ENCODE data around the gene GNAQ.

GRCh38 chr9:77883133-77883532, 148.5 kb downstream of the GNAQ start:
- TF ChIP-seq SRSF1 (optimal IDR thresholded peaks at IDR 0.05; ENCODE audit: low read depth, low read length): no peak
- TF ChIP-seq TFE3 (CRISPR knock-in tag; IDR thresholded peaks at IDR 0.05): no peak
- TF ChIP-seq MATR3 (CRISPR knock-in tag; IDR thresholded peaks at IDR 0.05): no peak

Measured in HepG2 (cell line).